COR-L47 (cell line): ENCODE data around the gene KRT72.

ENCODE experiments used
- DNase-seq: peaks from one replicate; lab custom pipeline; 2025; lab: John Stamatoyannopoulos, UW

The KRT72 gene

DNA sequence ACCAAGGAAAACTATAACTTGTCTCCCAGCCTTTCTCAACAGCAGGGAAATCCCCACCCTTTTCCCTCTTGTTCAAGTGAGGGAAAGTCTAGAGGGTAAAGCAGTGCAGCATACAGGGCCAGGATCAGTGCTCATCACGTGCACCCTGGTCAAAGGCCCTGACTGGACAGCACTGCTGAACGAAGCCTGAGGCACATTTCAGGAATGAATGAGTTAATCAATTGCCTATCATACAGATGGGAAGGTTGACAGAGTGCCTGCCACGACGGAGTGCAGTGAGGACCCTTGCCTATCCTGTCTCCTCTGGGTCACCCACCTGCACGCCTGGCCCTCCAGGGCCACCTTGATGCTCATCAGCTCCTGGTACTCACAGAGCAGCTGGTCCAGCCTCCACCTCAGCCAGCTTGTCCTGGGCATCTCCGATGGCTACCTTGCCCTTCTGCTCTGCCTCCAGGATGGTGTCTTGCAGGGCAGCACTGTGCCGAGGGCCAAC lies 28.8 kb upstream of the KRT72 start:
- DNase-seq, result no peak

DNA sequence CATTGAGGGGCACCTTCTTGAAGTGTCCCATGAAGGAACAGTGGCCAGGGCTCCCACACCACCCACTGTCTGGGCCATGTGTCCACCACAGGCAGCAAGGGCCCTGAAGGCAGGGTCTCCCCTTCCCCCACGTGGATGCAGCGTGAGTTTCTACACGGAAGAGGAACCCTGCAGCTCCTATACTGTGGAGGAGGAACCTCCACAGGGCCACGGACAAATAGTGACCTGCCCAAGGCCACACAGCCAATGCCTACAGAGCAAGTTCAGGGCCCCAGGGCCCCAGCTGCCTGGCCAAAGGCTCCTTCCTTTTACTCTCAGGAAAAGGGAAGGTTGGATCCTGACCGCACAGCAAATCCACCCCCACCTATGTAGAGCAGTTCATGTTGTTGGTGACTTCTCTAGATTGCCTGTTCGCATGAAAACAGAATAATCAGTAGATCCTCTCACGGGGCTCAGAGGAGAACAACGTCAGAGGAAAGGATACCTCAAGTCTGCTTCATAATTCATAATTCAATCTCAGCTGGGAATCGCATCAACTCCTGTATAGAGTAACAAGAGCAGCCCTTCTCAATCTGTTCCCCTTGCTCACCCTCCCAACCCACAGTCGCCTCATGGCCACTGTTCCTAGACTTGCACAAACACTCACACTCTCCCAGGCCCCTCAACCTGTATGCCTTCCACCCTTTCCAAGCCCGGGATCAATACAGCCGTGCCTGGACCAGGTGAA lies 28.2 kb upstream of the KRT72 start:
- no peak for DNase-seq

DNA sequence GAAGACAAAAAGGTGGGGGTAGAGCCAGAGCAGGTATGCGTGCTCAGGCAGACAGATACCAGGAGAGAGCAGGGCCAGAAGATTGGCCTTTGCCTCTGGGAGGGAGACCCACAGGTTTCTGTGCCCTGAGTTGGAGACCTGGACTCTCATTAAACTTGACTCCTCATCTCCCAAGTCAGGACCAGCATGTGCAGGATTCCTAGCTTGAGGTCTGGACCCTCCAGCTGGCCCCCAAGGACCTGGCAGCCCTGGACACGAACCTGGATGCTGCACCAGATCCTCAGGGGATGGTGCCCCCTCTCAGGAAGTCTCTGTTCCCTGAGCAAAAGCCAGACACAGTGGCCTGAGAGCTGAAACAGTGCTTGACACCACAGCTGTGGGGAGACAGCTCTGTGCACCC lies 27.6 kb upstream of the KRT72 start:
- DNase-seq, result no peak

DNA sequence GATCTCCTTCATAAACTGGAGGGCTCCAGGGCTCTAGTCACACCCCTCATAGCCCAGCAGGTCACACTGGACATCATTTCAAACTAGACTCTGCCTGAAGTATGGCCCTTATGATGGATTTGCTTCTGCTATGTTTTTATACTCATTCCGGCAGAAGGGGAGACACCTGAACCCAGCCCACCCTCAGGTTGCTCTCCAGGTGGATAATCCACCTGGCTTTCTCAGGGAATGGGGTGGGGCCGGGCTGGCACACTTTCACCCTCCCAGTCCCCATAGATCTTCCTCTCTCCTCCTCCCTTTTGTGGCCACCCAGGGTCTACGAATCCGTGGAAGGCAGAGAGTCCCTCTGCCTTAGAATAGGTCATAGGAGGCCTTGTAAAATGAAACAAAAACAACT lies 26.8 kb upstream of the KRT72 start:
- no peak for DNase-seq

DNA sequence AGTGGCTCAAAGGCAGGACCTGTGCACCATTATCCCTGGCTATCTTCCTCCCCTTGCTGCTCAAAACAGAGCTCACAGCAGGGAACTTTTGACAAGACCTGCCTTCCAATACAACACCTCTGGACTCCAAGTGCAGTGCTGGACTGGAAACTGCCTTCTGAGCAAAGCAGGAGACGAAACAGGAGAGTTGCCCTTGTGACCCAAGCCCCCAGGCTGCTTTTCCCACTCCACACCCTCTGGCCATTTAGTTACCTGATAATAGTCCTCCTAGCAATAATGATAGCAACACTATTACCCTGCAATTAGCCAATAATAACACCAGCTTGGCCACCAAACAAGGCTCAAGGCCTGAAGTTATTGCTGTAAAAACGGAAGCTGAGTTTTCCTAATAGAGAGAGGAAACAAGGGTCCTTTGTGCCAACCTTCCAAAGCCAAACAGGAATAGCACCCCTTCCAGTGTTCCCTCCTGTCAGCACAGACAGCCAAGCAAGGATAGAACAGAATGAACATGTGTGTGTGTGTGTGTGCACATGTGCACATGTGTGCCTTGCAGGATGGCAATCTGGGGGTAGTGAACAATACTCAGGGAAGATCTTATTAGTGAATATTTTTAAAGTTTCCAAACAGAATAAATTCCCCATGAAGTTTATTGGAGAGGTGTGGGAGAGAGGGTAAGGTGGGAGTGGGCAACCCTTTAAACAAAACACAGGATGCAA lies 26.3 kb upstream of the KRT72 start:
- DNase-seq, result no peak

DNA sequence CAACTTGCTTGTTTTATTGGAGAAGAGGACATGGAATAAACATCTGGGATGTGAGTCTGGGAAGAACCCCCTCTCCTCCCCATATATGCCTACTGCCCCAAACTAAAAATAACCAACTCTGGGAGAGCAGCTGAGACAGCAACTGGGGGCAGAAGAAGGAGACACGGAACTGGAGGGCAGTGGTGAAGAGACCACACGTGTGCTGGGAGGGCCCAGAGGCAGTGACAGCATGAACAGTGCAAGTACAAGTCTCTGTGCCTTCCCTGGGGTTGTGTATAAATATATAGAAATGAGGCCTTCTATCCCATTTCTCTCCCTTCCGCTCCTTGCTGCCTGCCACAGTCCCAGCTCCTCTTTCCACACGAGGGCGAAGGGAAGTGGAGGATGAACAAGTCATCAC lies 21.1 kb upstream of the KRT72 start:
- no peak for DNase-seq

DNA sequence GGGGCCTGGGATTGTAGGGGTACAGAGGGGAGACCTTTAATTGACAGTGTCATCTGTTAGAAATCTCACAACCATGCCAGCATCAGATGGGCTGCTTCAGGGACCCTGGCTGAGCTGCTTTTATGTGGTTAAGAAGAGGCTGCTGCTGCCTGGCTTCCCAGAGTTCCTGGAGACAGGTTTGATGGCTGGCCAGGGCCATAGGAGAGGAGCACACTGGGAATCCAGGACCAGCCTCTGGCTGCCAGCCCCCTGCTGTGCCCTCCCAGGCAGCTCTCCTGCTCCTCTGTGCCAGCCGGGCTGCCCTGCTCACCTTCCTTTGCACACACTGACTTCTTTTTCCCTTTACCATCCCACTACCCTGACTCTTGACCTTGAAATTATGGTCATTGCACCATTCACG lies 17.6 kb upstream of the KRT72 start:
- no peak for DNase-seq

DNA sequence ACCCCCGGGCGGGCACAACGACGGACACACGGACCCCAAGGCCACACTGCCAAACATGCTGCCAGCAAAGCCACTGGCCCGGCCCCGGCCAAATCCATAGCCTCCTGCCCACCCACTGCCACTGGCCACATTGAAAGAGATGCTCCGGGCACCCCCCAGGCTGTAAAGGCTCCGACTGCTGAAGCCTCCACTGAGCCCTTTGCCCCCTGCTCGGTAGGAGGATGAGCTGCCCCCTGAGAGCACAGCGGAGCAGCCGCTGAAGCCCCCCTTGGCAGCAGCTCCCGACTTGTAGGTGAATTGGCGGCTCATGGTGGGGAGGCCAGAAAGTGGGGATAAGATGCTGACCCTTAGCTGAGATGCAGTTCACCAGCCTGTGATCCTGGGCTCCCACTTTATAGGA lies 17.0 kb upstream of the KRT72 start, which contains the start of gene KRT73:
KRT73 (minus strand) TSS at position 344 of the 400 bp plus-strand sequence; CDS start at position 309, 35 bp downstream.
- no peak for DNase-seq

DNA sequence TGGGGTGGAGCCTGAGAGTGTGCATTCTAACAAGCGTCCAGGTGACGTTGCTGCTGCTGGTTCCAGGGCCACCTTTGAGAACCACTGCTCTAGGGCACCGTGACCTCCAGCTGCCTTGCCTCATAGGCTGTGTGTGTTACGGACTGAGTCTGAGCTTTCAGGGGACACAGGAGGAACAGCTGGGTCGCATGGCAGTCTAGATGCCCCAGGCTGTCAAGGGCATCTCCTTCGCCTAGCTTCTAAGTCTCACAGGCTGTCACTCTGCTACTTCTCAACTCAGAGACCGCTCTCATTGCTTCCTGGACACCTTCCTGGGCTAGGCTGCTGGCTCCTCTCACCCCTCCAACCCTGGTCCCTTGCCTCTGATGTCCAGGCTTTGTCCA lies 16.1 kb upstream of the KRT72 start:
- DNase-seq, result no peak

DNA sequence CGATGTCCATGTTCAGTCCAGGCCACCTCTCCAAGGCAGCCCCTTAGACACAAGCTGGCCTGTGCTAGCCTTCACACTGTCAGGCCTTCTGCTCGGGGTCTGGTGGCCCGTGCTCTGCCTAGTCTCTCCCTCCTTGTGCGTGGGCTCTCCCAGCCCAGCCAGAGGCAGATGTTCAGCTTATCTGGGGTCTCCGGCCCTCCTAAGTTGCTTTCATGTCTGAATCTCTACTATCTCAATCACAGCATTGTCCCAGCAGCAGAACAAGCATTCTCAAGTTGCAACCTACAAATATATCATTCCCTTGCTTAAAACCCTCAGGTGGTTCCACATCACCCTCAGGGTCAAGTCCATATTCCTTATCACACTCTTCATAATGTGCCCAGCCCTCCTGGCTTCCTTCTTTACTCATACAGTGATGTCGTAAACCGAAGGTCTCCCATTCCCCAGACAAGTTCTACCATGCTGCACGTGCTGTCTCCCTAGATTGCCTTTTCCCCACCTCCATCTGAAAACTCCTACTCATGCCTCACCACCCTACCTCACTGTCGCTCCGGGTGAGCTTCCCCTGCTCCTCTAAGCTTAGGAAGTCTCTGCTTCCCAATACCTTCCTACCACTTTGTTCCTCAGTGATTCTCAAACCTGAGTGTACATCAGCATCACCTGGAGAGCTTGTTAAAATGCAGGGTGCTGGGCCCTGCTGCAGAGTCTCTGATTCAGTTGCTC lies 15.6 kb upstream of the KRT72 start:
- DNase-seq, result no peak

DNA sequence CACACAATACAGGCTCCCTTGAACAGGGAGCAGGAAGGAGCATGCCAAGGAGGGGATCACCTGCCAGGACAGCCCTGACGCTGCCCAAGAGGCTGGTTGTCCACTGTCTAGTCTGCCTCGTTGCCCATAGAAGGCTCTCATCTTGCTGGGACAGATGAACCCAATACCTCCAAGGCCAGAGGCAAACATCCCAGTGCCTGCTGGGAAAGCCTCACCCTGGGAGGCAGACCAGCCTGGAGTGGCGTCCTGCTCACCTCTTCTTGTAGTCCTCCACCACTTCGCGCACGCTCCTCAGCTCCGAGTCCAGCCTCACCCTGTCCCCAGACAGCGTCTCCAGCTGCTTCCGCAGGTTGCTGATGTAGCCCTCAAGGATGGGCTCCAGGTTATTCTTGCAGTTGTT lies 14.6 kb upstream of the KRT72 start:
- no peak for DNase-seq

DNA sequence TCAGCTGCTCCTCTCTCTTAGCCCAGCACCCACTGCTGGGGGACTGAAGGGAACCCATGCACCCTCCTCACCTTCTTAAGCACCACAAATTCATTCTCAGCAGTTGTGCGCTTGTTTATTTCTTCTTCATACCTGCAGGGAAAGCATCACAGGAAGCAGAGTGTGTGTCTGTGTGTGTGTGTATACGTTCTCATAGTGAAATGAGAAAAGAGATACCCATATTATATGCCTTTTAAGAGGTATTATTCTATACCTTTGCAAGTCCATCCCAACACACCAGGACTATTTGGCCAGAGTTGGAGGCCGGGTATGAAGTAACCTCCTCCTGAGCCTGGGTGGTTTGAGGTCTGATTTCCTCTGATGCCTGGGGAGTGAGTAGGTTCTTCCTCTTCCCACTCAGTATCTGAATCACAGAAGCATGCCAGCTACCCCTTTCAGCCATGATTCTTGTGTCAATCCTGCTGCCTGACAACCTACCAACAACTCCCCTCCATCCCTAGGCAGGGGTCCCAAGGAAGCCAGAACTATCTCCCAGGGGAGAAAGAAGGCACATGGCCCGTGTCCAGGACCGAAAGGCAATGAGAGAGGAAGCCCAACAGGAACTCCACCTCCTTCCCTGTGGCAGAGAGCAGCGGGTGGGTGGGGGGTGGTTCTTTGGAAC lies 14.1 kb upstream of the KRT72 start:
- no peak for DNase-seq

DNA sequence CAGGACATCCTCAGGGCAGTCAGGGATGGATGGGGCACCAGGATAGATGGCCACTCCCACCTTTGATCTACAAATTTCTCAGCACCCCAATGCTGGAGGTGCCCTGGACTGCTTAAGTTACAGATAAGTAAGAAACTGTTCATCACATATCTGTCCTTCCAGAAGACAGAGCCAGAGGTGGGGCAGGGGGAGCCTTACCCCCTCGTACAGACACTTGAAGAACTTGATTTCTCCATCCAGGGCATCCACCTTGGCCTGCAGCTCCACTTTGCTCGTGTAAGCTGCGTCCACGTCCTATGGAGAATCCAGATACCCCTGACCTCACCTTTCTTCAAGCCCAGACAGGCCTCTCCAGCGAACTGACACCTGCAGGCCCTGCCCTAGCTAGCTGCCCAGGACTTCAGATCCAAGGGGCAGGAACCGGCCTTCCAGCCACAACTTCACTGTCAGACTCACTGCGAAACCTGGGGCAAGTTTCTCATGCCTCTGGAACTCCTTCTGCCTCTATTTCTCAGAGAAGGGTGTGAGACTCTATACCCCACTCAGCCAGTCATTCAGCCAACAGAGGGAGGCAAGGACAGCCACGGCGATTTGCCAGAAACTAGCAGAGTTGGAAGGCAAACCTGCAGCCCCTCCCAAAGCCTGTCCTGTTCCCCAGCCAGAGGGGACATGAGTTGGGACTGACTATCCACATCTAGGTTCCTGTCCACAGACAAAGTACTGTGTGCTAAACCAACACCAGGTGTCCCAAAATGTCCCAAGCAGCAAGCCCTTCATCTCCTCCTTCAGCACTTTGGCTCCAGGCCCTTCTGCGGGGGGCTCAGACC lies 13.3 kb upstream of the KRT72 start:
- DNase-seq, result no peak

DNA sequence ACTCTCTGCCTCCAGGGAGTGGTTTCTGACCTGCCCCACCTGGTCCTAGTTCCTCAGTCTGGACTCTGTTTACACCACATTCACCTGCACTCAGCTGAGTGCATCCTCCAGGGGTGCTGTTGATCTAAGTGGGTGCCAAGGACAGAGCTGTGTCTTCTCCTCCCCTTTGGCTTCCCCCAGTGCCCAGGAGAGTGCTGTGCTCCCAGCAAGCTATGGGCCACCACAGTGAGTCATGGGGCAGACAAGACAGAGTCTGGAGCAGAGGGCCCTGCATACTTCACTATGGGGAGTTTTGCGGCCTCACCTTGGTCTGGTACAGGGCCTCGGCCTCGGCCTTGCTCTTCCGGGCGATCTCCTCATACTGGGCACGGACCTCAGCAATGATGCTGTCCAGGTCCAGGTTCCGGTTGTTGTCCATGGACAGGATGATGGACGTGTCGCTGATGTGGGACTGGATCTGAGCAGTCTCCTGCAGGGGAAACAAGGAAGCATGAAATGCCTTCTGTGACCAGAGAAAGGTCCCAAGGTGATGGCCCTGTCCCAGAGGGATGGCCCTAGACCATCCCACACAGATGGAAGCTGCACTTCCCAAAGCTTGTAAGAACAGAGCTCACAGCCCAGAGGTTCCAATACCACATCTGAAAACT lies 12.2 kb upstream of the KRT72 start:
- DNase-seq, result no peak

DNA sequence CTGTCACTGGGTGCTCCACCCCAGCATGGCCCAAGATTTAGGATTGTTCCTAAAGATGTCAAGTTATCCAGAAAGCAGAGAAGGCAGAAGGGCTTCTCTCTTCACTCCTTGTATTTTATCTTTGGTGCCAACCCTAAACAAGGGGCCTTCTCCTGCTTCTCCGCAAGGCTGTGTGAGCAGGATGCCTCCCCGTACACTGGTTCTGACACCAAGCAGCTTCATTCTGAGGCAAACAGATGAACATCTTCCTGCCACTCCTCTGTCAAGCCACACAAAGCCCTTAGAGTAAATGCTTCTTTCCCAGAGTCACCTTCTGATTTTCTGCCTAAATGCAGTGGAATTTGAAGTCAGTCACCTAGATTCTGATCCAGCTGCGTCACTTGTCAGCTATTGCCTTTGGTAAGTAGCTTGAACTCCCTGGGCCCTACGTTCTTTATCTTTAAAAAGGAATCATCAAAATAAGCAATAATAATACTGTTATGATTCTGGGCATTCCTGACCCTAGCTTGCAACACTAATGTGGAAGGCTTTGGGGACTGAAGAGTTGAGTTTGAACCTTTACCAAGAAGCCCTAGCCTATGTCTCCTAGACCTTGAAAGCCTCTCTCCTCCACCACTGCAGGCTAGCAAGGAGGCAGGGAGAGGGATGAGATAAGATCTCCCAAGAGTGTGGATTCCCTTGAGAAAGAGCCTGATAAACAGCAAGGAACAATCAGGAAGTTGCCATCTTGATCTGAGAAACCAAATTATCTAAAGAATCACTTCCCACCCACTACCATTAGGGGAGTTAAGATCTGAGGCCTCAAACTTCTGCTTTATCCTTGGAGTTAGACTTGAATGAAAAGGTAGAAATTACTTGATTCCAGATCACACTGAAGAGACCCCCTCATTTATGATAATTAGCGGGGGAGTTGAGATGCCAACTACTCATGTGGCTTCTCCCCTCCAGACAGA lies 11.4 kb upstream of the KRT72 start:
- no peak for DNase-seq

DNA sequence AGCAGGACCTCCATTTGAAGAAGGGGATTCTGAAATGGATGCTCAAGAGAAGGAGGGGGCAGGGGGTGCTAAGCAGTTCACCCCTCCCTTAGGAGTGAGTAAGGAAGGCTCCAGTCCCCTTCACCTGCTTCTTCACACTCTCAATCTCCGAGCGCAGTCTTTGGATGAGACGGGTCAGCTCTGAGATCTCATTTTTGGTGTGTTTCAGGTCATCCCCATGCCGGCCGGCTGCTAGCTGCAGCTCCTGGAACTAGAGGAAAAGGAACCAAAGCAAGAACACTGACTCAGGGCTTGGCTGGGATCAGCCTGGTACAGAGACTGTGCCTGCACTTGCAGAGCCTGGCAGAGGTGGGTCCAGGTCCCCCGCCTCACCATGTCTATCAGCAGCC lies 9.8 kb upstream of the KRT72 start:
- DNase-seq, result no peak

DNA sequence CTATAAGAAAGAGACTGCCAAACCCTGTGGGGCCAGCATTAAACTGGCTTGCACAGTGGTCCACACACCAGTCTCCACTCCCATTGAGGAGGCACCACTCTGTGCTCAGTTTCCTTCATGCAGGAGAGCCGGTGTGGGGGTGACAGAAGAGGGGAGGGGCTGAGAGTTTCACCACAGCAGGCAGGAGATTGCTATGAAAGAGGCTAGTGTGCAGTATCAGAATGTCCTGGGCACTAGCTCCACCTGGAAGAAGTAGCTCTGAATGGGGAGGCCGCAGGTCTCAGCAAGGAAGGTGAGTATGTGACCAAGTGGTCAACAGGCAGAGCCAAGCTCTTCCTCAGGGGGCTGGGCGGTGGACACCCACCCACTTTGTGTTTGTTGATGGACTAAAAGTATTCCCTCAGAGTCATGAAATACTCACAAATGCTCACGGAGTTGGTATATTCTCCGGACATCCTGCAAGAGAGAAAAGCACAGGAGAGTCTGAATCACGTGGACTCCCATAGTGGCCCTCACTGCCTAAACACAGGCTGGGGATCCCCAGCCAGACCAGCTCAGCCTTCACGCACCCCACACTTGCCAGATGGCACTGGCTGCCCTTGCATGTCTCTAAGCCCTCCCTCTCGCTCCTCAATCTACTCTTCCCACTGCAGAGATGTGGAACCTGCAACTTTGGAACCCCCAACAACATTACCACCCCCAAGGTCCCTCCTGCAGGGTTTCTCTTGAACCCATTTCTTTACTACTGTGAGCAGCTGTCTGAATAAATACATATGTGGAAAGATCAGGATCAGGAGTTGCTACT lies 7.8 kb upstream of the KRT72 start:
- no peak for DNase-seq

DNA sequence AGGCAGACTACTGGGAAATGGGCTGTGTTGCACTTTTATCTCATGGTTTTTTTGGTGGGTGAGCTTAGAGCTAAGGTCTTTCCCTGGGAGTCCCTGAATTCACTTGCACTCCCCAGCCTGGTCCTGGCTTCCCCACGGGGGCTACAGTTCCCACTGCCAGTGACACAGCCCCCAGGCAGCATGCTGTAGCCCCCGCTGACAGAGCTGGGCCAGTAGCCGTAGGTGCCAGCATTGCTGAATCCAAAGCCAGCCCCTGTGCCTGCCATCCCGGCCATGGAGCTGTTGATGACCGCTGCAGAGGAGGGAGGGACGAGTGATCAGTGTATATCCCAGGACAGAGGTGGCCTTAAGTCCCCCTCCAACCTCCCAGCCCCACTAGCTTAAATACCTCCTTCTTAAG lies 6.9 kb upstream of the KRT72 start:
- no peak for DNase-seq

DNA sequence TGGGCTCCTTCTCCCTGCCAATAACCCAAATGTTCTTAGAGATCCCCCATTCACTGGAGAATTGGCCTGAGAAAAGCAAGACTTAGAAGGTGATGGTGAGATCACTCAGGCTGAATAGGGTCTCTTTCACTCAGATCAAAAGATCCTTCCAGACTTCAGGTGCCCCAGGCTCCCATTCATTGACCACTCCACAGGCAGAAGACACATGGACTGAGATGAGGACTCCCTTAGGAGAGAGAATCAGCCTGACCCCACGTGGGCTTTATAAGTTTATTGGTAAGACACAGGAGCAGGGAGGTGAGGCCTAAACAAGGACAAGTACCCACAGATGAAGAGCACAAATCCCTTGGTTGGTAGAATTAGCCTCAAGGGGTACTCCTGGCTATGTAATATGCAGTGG lies 6.1 kb upstream of the KRT72 start:
- no peak for DNase-seq
